Measurements from ENCODE around the gene MUC6. TPM values are rescaled to one million over a fixed set of nuclear protein-coding genes. Genes with fewer than 3 reads are reported as not detected.

Gene MUC6
- total and polyA plus RNA-seq, 2 donors (not counting 3 experiments of a cell fraction or from before 2014, with no cell fraction given) = not detected

- no TSS peak for BruUV-seq (replicated peaks)
Observed at GRCh38 chr11:985848-986247, 50.7 kb downstream of the MUC6 start.

More at GRCh38 chr11:985848-986247, 50.7 kb downstream of the MUC6 start:
- Histone ChIP-seq H2AFZ (ENCODE audit: low read depth, low read length) (no peak overlapping the region), H3K79me2 (ENCODE audit: control insufficient read depth, insufficient read depth, low read length) (no peaks in the 10 kb centered on the region), H3K9me1 (replicated peaks; ENCODE audit: control insufficient read depth, extremely low read depth, insufficient read depth, low read length) (no peaks in the 10 kb centered on the region), H3K27me3 (ENCODE audit: control insufficient read depth in 2 of 2, insufficient read depth in 2 of 2, low read length in 2 of 2) (no peaks in the 10 kb centered on the region), H3K4me1 (ENCODE audit: control insufficient read depth, extremely low read depth, insufficient read depth, low read length) (no peaks in the 10 kb centered on the region), H3K27ac (ENCODE audit: insufficient read depth, low read depth, low read length) (no peak overlapping the region), H3K36me3 (ENCODE audit: control insufficient read depth in 2 of 2, extremely low read depth in 1 of 2, insufficient read depth in 2 of 2, low read length in 2 of 2) (peaks cover 19 to 56% of the 10 kb centered on the region in 2 experiments), H3K9ac (replicated peaks; ENCODE audit: extremely low read depth, insufficient read depth, low read length) (no peak overlapping the region), H4K20me1 (replicated peaks; ENCODE audit: control insufficient read depth, extremely low read depth, insufficient read depth, low read length) (no peaks in the 10 kb centered on the region), H3K4me2 (ENCODE audit: insufficient read depth, low read length) (no peak overlapping the region), H3K9me3 (replicated peaks; ENCODE audit: control insufficient read depth, insufficient read depth, low read length) (no peaks in the 10 kb centered on the region), H3K4me3 (replicated peaks in 1 of 3; ENCODE audit: insufficient read depth in 1 of 3, low read depth in 1 of 3, low read length in 3 of 3) (no peak overlapping the region)
- no peak for DNase-seq (ENCODE audit: low read depth, low spot score)
- no peak for FAIRE-seq
- CTCF ChIA-PET = no interaction called here
- POLR2A ChIA-PET = no interaction called here
- dilution Hi-C loops (cut with MboI; ENCODE audit: extremely low pct_ligation_motif_present, low sequenced_read_pairs) (no loop called here), intact Hi-C loops (cut with micrococcal nuclease) (no loop called here)
- TF ChIP-seq GATA2 (IDR thresholded peaks at IDR 0.05; ENCODE audit: insufficient read depth, insufficient read length, low read depth, low read length) = no peak
- no peak for TF ChIP-seq POLR2AphosphoS5 (IDR thresholded peaks at IDR 0.05; ENCODE audit: insufficient read depth, low read depth, low read length)
- no peak for TF ChIP-seq EZH2 (IDR thresholded peaks at IDR 0.05; ENCODE audit: borderline replicate concordance, low read depth, low read length, severe bottlenecking)
- TF ChIP-seq JUN (IDR thresholded peaks at IDR 0.05; ENCODE audit: borderline replicate concordance, insufficient read depth, insufficient read length, low read depth) = no peak
- no peak for TF ChIP-seq FOS (IDR thresholded peaks at IDR 0.05; ENCODE audit: borderline replicate concordance, insufficient read depth, low read length)
- no peak for TF ChIP-seq MYC (IDR thresholded peaks at IDR 0.05; ENCODE audit: low read depth, low read length)
- TF ChIP-seq, protein P1, sequence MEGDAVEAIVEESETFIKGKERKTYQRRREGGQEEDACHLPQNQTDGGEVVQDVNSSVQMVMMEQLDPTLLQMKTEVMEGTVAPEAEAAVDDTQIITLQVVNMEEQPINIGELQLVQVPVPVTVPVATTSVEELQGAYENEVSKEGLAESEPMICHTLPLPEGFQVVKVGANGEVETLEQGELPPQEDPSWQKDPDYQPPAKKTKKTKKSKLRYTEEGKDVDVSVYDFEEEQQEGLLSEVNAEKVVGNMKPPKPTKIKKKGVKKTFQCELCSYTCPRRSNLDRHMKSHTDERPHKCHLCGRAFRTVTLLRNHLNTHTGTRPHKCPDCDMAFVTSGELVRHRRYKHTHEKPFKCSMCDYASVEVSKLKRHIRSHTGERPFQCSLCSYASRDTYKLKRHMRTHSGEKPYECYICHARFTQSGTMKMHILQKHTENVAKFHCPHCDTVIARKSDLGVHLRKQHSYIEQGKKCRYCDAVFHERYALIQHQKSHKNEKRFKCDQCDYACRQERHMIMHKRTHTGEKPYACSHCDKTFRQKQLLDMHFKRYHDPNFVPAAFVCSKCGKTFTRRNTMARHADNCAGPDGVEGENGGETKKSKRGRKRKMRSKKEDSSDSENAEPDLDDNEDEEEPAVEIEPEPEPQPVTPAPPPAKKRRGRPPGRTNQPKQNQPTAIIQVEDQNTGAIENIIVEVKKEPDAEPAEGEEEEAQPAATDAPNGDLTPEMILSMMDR (IDR thresholded peaks at IDR 0.05; ENCODE audit: extremely low read depth in 1 of 2, insufficient read depth in 1 of 2, low read depth in 1 of 2, low read length in 2 of 2) = no peak
- TF ChIP-seq, protein P2, sequence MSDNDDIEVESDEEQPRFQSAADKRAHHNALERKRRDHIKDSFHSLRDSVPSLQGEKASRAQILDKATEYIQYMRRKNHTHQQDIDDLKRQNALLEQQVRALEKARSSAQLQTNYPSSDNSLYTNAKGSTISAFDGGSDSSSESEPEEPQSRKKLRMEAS (IDR thresholded peaks at IDR 0.05; ENCODE audit: insufficient read depth, insufficient read length) = no peak
- TF ChIP-seq POLR2A (IDR thresholded peaks at IDR 0.05; ENCODE audit: low read depth, low read length) = no peak
